Activated CD4-positive, alpha-beta T cell treated with anti-CD3 and anti-CD28 coated beads, Interleukin-2, amount 10 ng/mL, durations not matched to agents 7 days and 5 days (primary cell): ENCODE measurements around the gene TUBGCP4. TPM values are rescaled to one million over a fixed set of nuclear protein-coding genes. Genes with fewer than 3 reads are reported as not detected.

Experiments
- CTCF ChIA-PET: fragments of 350-600 bp; sonication (Branson Sonifier 250); formaldehyde crosslinking; loops from one replicate; lab custom pipeline; 2021; ENCODE audit warnings: antibody characterized with exemption; lab: Charles Lee
- POLR2A ChIA-PET: fragments of 350-600 bp; sonication (Branson Sonifier 250); formaldehyde crosslinking; loops from one replicate; lab custom pipeline; 2021; ENCODE audit warnings: antibody characterized with exemption; lab: Charles Lee
- DNase-seq: peaks from one replicate; pipeline ENCODE4 v3.0.0-alpha.2; 2020
- H3K27ac Mint-ChIP-seq: one replicate; pipeline ENCODE4 v1.8.0; 2021; ENCODE audit warnings: mild to moderate bottlenecking, moderate library complexity, mixed read lengths
- H3K27me3 Mint-ChIP-seq: one replicate; pipeline ENCODE4 v1.8.0; 2021; ENCODE audit warnings: mixed read lengths
- H3K36me3 Mint-ChIP-seq: one replicate; pipeline ENCODE4 v1.8.0; 2021; ENCODE audit warnings: low read depth, mixed read lengths
- H3K4me1 Mint-ChIP-seq: one replicate; pipeline ENCODE4 v1.8.0; 2021; ENCODE audit warnings: mixed read lengths
- H3K4me3 Mint-ChIP-seq: one replicate; pipeline ENCODE4 v1.8.0; 2021; ENCODE audit warnings: mild to moderate bottlenecking, moderate library complexity, mixed read lengths
- H3K9me3 Mint-ChIP-seq: one replicate; pipeline ENCODE4 v1.8.0; 2021; ENCODE audit warnings: mixed read lengths
- total RNA-seq, 2 experiments: library from RNA; stranded (reverse); gene quantifications; one replicate each; pipeline ENCODE4 v1.2.3, GENCODE V29; 2021

Gene TUBGCP4
- total RNA-seq, 2 experiments from 2014 or later = 35.0 to 38.1 TPM

DNA sequence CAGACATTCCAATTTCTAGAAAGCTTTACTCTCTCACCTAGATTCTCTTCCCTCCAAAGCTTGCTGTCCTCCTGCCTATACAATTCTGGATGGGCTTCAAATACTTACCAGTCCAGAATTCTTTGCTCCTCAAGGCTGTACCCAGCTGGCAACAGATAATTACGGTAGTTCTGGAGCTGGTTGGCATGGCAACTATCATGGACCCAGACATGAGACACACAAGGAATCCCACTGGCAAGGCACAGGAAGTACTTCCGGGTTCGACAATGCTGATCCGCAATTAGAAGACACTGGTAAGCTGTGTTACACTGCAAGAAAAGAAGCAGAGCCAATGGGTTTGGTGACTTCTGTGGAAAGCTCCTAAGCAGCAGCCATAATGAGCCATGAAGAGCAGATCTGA is 37.9 kb downstream of the TUBGCP4 start:
- Mint-ChIP-seq H3K36me3 (peaks cover 64% of the 10 kb centered on the region), H3K27me3 (no peaks in the 10 kb centered on the region), H3K4me1 (peaks cover 2% of the 10 kb centered on the region), H3K9me3 (no peaks in the 10 kb centered on the region), H3K27ac (no peak overlapping the region), H3K4me3 (no peak overlapping the region)
- POLR2A ChIA-PET = no interaction called here
- no peak for DNase-seq
- CTCF ChIA-PET = interaction anchor here (0.7 kb wide), 1 partner anchor 9 kb away, joined by 3 read pairs; no protein-coding TSS in a partner anchor

DNA sequence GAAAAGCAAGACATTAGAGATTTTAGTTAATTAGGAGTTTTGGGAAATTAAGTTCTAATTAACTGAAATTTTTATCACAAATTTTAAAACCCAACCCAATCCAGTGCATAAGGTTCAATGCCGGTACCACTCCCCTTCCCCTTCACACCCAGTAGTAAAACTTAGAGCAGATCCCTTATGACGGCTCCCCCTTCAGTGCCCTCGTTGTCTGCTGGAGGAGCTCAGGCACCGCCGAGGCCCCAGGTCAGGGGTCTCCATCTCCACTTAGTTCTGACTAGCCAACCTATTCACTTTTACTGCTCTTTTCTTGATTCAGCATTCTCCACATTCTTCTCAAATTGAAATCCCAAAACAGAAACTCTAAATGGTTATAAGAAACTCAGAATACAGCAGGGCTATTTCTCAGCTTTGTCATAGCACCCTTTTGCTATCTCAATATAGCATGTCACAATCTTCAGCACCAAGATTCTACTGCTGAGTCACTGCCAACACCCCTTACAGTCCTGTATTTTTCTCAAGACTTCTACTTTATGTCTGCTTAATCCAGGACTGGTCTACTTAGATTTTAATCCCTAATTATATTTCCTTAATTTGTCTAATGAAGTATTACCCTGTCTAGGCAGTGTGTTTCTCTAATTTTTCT is 39.8 kb downstream of the TUBGCP4 start:
- peaks cover 55% of the 10 kb centered on the region for H3K36me3 Mint-ChIP-seq
- no peaks in the 10 kb centered on the region for H3K9me3 Mint-ChIP-seq
- H3K4me1 Mint-ChIP-seq = no peaks in the 10 kb centered on the region
- ChIA-PET POLR2A (no interaction called here), CTCF (interaction anchor here (0.7 to 0.9 kb wide), 2 partner anchors 22 to 83 kb away, joined by 3 to 4 read pairs; no protein-coding TSS in a partner anchor)
- no peak for DNase-seq
- no peaks in the 10 kb centered on the region for H3K27me3 Mint-ChIP-seq
- H3K27ac Mint-ChIP-seq = no peak overlapping the region
- no peak overlapping the region for H3K4me3 Mint-ChIP-seq

DNA sequence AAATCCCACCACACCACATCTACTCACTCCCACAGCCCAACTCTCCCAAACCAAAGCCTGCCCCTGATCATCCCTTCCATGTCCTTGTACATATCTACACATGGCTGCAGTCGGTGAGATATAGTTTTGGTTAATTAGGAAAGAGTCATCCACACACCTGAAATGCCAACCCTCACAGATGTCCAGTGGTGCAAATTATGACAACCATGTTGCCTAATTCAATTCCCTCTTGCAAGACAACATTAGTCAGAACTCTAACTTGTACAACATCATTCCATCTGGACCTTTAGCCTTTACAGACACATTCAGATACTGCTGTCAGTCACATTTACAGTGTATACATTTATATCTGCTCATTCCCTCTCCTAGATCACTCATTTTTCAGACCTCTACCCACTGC is 41.2 kb downstream of the TUBGCP4 start:
- Mint-ChIP-seq H3K4me1 (no peaks in the 10 kb centered on the region), H3K9me3 (no peaks in the 10 kb centered on the region), H3K27me3 (no peaks in the 10 kb centered on the region), H3K27ac (no peak overlapping the region), H3K4me3 (no peak overlapping the region), H3K36me3 (peaks cover 48% of the 10 kb centered on the region)
- POLR2A ChIA-PET = interaction anchor here (0.5 kb wide), 1 partner anchor 65 kb away, joined by 3 read pairs; no protein-coding TSS in a partner anchor
- no peak for DNase-seq
- CTCF ChIA-PET = no interaction called here

DNA sequence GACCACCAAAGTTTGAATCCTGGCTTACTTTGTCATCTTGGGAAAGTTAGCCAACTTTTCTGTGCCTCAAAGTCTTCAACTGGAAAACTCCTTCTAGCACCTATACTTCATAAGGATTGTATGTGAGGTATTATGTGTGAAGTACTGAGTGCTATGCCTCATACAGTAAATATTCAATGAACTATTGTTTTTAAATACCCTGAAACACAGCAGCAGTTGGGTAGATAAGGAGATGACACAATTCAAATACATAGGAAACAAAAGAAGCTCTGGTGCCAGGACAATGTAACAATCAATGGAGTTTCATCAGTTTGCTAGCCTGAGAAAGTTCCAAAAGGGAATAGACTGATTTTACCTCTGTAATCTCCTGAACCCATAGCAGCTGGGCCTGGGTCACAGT is 43.3 kb downstream of the TUBGCP4 start:
- Mint-ChIP-seq H3K36me3 (peaks cover 29% of the 10 kb centered on the region), H3K27me3 (no peaks in the 10 kb centered on the region), H3K9me3 (no peaks in the 10 kb centered on the region), H3K4me3 (no peak overlapping the region), H3K4me1 (no peaks in the 10 kb centered on the region), H3K27ac (no peak overlapping the region)
- DNase-seq = no peak
- POLR2A ChIA-PET = no interaction called here
- CTCF ChIA-PET = no interaction called here

DNA sequence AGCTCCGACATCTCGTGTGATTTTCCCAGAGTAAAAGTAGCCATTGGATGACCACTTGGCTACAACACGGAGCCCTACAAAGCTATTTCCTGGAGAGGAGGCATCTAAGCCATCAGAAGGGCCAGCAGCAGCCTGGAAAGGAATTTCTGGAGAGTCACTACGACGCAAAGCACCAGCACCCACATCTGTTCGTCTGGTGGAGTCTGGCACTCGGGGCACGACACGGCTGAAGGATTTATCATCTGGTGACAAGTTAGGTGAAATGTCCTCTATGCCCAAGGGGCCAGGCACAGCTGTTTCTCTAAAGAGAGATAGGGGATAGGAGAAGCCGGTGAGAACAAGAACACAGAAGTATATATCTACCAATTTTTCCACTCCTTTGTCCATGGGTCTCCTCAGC is 49.5 kb downstream of the TUBGCP4 start:
- ChIA-PET CTCF (no interaction called here), POLR2A (no interaction called here)
- Mint-ChIP-seq H3K27ac (no peak overlapping the region), H3K4me1 (peaks cover 11% of the 10 kb centered on the region), H3K27me3 (no peaks in the 10 kb centered on the region), H3K36me3 (peaks cover 14% of the 10 kb centered on the region), H3K9me3 (no peaks in the 10 kb centered on the region), H3K4me3 (no peak overlapping the region)
- DNase-seq = no peak

DNA sequence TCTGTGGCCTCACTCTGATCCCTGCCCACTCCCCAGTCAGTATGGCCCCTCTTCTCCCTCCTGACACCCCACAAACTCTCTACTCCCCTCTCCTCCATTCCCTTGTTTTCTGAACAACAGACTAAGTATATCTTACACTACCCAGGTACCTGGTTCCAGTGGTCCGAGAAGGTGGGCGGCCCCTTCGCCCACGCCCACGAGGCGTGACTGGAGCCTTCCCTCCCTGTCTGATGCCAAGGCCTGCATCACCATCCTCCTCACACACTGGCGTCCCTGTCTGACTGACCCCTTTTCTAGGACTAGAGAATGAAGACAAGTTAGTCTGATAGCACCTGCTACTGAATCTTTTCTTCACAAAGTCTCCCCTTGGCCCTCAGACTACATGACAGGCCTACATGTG is 50.0 kb downstream of the TUBGCP4 start:
- no peak overlapping the region for H3K4me3 Mint-ChIP-seq
- POLR2A ChIA-PET = no interaction called here
- no peak overlapping the region for H3K27ac Mint-ChIP-seq
- DNase-seq = no peak
- no peaks in the 10 kb centered on the region for H3K9me3 Mint-ChIP-seq
- H3K27me3 Mint-ChIP-seq = no peaks in the 10 kb centered on the region
- peaks cover 13% of the 10 kb centered on the region for H3K36me3 Mint-ChIP-seq
- H3K4me1 Mint-ChIP-seq = peaks cover 11% of the 10 kb centered on the region
- CTCF ChIA-PET = no interaction called here

DNA sequence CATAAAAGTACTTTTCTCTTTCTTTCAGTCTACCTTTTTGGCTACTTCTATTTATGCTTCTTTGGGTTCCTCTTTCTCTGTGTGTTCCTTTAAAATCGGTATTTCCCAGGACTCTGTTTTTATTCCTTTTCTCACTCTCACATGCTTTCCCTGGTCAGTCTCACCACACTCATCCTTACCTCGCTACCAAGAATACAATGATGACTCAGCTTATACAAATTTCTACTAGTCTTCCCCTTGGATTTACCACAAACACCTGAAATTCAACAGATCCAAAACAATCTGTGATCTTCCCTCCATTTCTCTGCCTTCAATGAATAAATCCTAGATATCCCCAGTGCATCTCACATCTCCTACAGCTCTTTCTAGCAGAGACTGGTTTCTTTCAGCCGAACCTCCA is 52.9 kb downstream of the TUBGCP4 start:
- DNase-seq = no peak
- Mint-ChIP-seq H3K9me3 (no peaks in the 10 kb centered on the region), H3K27ac (no peak overlapping the region), H3K4me1 (peaks cover 11% of the 10 kb centered on the region), H3K27me3 (no peaks in the 10 kb centered on the region), H3K36me3 (peaks cover 18% of the 10 kb centered on the region), H3K4me3 (no peak overlapping the region)
- CTCF ChIA-PET = interaction anchor here (0.5 kb wide), 1 partner anchor 228 kb away, joined by 3 read pairs; no protein-coding TSS in a partner anchor
- POLR2A ChIA-PET = no interaction called here

DNA sequence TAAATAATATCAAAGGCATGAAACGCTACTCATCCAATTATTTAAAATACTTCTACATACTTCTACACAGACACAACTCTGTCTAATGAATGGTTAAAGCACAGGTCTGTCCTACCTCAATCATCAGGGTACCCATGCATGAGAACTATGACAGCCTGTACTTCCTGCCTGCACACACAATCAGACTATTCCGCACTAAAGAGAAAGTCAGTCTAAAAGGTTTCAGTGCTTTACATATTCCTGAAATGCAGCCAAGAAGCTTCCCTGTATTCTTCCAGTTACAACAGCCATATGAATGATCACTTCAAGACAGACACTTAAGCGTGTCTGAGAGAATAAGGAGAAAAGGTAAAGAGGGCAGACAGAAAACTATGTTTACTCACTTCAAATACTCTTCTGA is 58.8 kb downstream of the TUBGCP4 start:
- no peaks in the 10 kb centered on the region for H3K27me3 Mint-ChIP-seq
- no peaks in the 10 kb centered on the region for H3K4me1 Mint-ChIP-seq
- peaks cover 8% of the 10 kb centered on the region for H3K36me3 Mint-ChIP-seq
- H3K4me3 Mint-ChIP-seq = no peak overlapping the region
- POLR2A ChIA-PET = no interaction called here
- no peak overlapping the region for H3K27ac Mint-ChIP-seq
- no peak for DNase-seq
- CTCF ChIA-PET = no interaction called here
- no peaks in the 10 kb centered on the region for H3K9me3 Mint-ChIP-seq

DNA sequence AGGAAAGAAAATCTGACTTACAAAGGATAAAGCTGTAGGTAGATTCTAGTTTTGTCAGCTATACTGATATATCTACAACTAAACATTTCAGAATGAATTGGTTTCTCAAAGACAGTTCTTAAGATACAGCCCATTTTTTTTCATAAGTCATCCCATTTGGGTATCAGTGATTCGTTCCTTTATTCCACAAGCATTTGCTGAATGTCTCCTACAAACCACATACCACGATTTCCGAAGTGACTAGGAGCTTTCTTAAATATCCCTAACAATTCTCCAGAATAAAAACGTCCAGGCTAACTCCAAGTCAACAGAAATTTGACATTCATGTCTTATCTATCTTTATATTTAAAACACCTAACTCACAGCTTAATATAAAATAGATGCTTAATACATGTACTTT is 62.3 kb downstream of the TUBGCP4 start:
- no peak overlapping the region for H3K4me3 Mint-ChIP-seq
- POLR2A ChIA-PET = no interaction called here
- CTCF ChIA-PET = interaction anchor here (0.7 to 1.2 kb wide), 2 partner anchors 22 to 38 kb away, joined by 3 to 4 read pairs; no protein-coding TSS in a partner anchor
- H3K36me3 Mint-ChIP-seq = peaks cover 3% of the 10 kb centered on the region
- H3K27me3 Mint-ChIP-seq = no peaks in the 10 kb centered on the region
- H3K9me3 Mint-ChIP-seq = no peaks in the 10 kb centered on the region
- DNase-seq = no peak
- no peak overlapping the region for H3K27ac Mint-ChIP-seq
- H3K4me1 Mint-ChIP-seq = no peaks in the 10 kb centered on the region

DNA sequence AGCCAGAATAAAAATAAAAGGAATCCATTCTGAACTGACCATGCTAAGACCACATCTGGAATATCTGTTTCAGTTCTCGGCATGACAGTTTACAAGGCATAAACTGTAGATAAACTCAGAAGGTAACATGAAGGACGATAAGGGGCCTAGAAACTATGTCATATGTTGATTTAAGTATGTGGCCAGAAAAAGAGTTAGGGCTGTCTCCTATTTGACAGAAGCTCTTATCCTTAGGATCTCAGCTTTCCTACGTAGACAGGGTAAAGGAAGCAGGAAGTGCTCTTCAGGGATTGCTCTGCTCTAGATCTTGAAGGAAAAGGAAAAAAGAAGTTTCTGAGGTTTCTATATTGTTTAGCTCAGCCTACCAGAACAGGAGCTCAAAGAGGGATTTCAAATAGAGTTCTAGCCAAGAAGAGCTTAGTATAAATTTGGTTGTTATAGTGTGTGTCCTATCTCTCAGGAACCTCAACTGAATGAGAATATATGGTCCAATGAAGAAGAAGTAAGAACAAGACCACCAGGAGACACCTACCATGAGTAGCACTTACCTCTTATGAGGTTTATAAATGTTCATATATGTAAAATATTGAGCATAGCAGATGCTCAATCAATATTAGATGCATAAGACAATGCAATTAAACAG is 62.9 kb downstream of the TUBGCP4 start:
- H3K4me1 Mint-ChIP-seq = no peaks in the 10 kb centered on the region
- ChIA-PET POLR2A (no interaction called here), CTCF (interaction anchor here (0.7 to 1.2 kb wide), 2 partner anchors 23 to 38 kb away, joined by 3 to 4 read pairs; no protein-coding TSS in a partner anchor)
- no peaks in the 10 kb centered on the region for H3K9me3 Mint-ChIP-seq
- no peaks in the 10 kb centered on the region for H3K27me3 Mint-ChIP-seq
- H3K4me3 Mint-ChIP-seq = no peak overlapping the region
- no peak overlapping the region for H3K27ac Mint-ChIP-seq
- peaks cover 3% of the 10 kb centered on the region for H3K36me3 Mint-ChIP-seq
- DNase-seq = no peak

DNA sequence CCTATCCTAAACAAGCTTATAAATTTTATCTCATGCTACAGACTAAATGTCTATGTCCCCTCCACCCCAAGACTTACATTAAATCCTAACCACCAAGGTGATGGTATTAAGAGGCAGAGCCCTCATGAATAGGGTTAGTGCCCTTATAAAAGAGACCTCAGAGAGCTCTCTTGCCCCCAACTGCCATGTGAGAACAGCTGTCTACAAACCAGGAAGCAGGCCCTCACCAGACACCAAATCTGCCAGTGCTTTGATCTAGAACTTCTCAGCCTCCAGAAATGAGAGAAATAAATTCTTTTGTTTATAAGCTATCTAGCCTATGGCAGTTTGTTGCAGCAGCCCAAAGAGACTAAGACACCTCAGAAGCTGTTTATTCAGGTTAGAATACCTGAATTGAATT is 63.5 kb downstream of the TUBGCP4 start:
- DNase-seq = no peak
- Mint-ChIP-seq H3K36me3 (peaks cover 3% of the 10 kb centered on the region), H3K27ac (no peak overlapping the region), H3K9me3 (no peaks in the 10 kb centered on the region), H3K4me1 (no peaks in the 10 kb centered on the region), H3K27me3 (no peaks in the 10 kb centered on the region), H3K4me3 (no peak overlapping the region)
- ChIA-PET POLR2A (no interaction called here), CTCF (interaction anchor here (1.2 kb wide), 1 partner anchor 37 kb away, joined by 4 read pairs; no protein-coding TSS in a partner anchor)

DNA sequence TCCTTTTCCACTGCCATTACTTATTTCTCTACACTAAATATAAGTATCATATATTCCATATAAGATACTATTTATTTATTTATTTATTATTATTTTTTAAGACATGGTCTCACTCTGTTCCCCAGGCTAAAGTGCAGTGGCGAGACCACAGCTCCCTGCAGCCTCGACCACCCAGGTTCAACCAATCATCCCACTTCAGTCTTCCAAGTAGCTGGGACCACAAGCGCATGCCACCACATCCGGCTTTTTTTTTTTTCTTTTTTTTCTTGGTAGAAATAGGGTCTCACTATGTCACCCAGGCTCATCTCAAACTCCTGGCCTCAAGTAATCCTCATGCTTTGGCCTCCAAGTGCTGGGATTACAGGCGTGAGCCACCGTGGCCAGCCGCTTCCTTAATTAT is 65.5 kb downstream of the TUBGCP4 start:
- ChIA-PET POLR2A (no interaction called here), CTCF (no interaction called here)
- no peaks in the 10 kb centered on the region for H3K27me3 Mint-ChIP-seq
- H3K9me3 Mint-ChIP-seq = no peaks in the 10 kb centered on the region
- H3K36me3 Mint-ChIP-seq = peaks cover 3% of the 10 kb centered on the region
- no peak overlapping the region for H3K27ac Mint-ChIP-seq
- H3K4me3 Mint-ChIP-seq = no peak overlapping the region
- no peak for DNase-seq
- H3K4me1 Mint-ChIP-seq = peaks cover 7% of the 10 kb centered on the region

DNA sequence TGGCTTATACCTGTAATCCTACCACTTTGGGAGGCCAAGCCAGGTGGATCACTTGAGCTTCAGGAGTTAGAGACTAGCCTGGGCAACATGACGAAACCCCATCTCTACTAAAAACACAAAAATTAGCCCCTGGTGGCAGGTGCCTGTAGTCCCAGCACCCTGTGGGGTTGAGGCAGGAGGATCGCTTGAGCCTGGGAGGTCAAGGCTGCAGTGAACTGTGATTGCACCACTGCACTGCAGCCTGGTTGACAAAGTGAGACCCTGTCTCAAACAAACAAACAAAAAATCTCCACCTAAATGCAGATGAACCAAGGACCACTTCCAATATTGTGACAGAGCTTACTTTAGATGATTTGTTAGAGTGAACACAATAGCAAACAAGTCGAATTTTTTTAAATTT is 68.4 kb downstream of the TUBGCP4 start:
- ChIA-PET CTCF (interaction anchor here (2.0 kb wide), 1 partner anchor 72 kb away, joined by 14 read pairs; no protein-coding TSS in a partner anchor), POLR2A (no interaction called here)
- Mint-ChIP-seq H3K27me3 (no peaks in the 10 kb centered on the region), H3K36me3 (peaks cover 3% of the 10 kb centered on the region), H3K27ac (no peak overlapping the region), H3K4me1 (peaks cover 7% of the 10 kb centered on the region), H3K9me3 (no peaks in the 10 kb centered on the region), H3K4me3 (no peak overlapping the region)
- no peak for DNase-seq
